COLO668 (cell line): ENCODE measurements around the gene C12orf60.
"Not testable (repeated sequence)": the region's sequence is repeated elsewhere in the genome, so short reads cannot be mapped to it uniquely, and the experiment has no call there.

ENCODE experiments used
- DNase-seq: peaks from one replicate; lab custom pipeline; 2025; ENCODE audit not compliant: unreplicated experiment; lab: John Stamatoyannopoulos, UW

The C12orf60 gene

GRCh38 chr12:14803011-14803829 is at the start of gene C12orf60, which contains the start of gene WBP11:
C12orf60 (plus strand) TSS chr12:14803670; CDS start chr12:14822936, 19,266 bp downstream.
WBP11 (minus strand) TSS chr12:14803478; CDS start chr12:14801383, 2,095 bp downstream.
- DNase-seq = peak; percentile 87

GRCh38 chr12:14756334-14757143 is 46.9 kb upstream of the C12orf60 start:
- no peak for DNase-seq

- DNase-seq = not testable (repeated sequence)
Measured at GRCh38 chr12:14759711-14760280, 43.7 kb upstream of the C12orf60 start.

- no peak for DNase-seq
Measured at GRCh38 chr12:14765398-14765797, 38.1 kb upstream of the C12orf60 start.

GRCh38 chr12:14766020-14766419 is 37.5 kb upstream of the C12orf60 start:
- not testable (repeated sequence) for DNase-seq

- DNase-seq = no peak
Measured at GRCh38 chr12:14766649-14767215, 36.7 kb upstream of the C12orf60 start.

GRCh38 chr12:14767617-14768016 is 35.9 kb upstream of the C12orf60 start:
- DNase-seq = no peak

GRCh38 chr12:14768823-14769405 is 34.6 kb upstream of the C12orf60 start:
- DNase-seq = no peak

GRCh38 chr12:14769466-14769968 is 34.0 kb upstream of the C12orf60 start:
- DNase-seq = peak; percentile 30

- DNase-seq = peak; percentile 80
Measured at GRCh38 chr12:14769969-14770495, 33.4 kb upstream of the C12orf60 start.

GRCh38 chr12:14770496-14771461 is 32.7 kb upstream of the C12orf60 start:
- peak; percentile 84 for DNase-seq

GRCh38 chr12:14771651-14772137 is 31.8 kb upstream of the C12orf60 start:
- no peak for DNase-seq

- DNase-seq = no peak
Measured at GRCh38 chr12:14772946-14773345, 30.5 kb upstream of the C12orf60 start.

- DNase-seq = no peak
Measured at GRCh38 chr12:14773685-14774073, 29.8 kb upstream of the C12orf60 start.

- peak; percentile 81 for DNase-seq
Measured at GRCh38 chr12:14774074-14774905, 29.2 kb upstream of the C12orf60 start.

GRCh38 chr12:14774906-14775635 is 28.4 kb upstream of the C12orf60 start:
- no peak for DNase-seq

GRCh38 chr12:14775636-14775980 is 27.9 kb upstream of the C12orf60 start:
- no peak for DNase-seq
